OCI-LY3 (cell line): Measurements from ENCODE around the gene NT5M.

Experiments used
- EZH2phosphoT487 ChIP-seq: fragments of 200-600 bp; shearing (Covaris generic); IDR thresholded peaks from 2 replicates; pipeline ENCODE4 v1.6.1; 2018; ENCODE audit warnings: antibody characterized with exemption, mixed run types, low read depth
- TF ChIP-seq, protein P1 (sequence below): fragments of 200-600, 300-600 bp; sonication (generic); IDR thresholded peaks from 2 replicates; pipeline ENCODE4 v1.5.1; 2014; ENCODE audit warnings: antibody characterized with exemption, low read length, low read depth

DNA sequence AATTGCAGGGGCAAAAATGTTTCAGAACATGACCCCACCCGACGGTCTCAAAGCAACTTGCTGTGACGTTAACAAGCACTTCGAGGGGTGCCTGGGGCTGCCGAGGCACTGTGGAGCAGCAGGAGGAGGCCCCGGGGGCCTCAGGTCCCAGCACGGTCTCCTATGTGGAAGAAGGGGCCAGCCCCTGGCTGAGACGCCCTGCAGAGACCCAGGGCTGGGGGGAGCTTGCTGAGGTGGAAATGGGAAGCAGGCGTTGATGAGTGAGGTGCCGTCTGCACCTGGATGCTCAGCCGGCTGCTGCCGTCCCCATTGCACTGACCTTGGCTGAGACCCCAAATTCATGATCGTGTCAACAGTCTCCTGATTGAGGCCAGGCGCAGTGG, 46.5 kb downstream of the NT5M start:
- TF ChIP-seq, protein P1, sequence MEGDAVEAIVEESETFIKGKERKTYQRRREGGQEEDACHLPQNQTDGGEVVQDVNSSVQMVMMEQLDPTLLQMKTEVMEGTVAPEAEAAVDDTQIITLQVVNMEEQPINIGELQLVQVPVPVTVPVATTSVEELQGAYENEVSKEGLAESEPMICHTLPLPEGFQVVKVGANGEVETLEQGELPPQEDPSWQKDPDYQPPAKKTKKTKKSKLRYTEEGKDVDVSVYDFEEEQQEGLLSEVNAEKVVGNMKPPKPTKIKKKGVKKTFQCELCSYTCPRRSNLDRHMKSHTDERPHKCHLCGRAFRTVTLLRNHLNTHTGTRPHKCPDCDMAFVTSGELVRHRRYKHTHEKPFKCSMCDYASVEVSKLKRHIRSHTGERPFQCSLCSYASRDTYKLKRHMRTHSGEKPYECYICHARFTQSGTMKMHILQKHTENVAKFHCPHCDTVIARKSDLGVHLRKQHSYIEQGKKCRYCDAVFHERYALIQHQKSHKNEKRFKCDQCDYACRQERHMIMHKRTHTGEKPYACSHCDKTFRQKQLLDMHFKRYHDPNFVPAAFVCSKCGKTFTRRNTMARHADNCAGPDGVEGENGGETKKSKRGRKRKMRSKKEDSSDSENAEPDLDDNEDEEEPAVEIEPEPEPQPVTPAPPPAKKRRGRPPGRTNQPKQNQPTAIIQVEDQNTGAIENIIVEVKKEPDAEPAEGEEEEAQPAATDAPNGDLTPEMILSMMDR = no peak
- TF ChIP-seq EZH2phosphoT487 = no peak
